A549 (cell line): Measurements from ENCODE around the gene PHF2.

Experiments used
- EP300 ChIP-seq, 2 experiments: fragments of >200 bp; sonication (Bioruptor Twin); formaldehyde crosslinking; IDR thresholded peaks; 2 replicates in 1 of 2; 3 replicates in 1 of 2; pipeline ENCODE4 v1.6.1; 2016 to 2017
- JUN ChIP-seq, 2 experiments: fragments of >200 bp; sonication (Bioruptor Twin); formaldehyde crosslinking; IDR thresholded peaks; 2 replicates in 1 of 2; 3 replicates in 1 of 2; pipeline ENCODE4 v1.6.1; 2016 to 2017
- PHF8 ChIP-seq: fragments of 200-600 bp; sonication (generic); IDR thresholded peaks from 2 replicates; pipeline ENCODE4 v1.6.1; 2016; ENCODE audit warnings: low read depth, mild to moderate bottlenecking, antibody characterized with exemption, moderate library complexity, borderline replicate concordance
- RCOR1 ChIP-seq: fragments of 150-350 bp; IDR thresholded peaks from 2 replicates; pipeline ENCODE4 v1.6.1; 2014; ENCODE audit warnings: antibody characterized with exemption, low read length, low read depth
- TF ChIP-seq, protein P1 (sequence below): IDR thresholded peaks from 2 replicates; pipeline ENCODE4 v1.6.1; 2012; ENCODE audit warnings: low read depth, borderline replicate concordance
- TF ChIP-seq, protein P2 (sequence below): fragments of >200 bp; sonication (Bioruptor Twin); formaldehyde crosslinking; IDR thresholded peaks from 3 replicates; pipeline ENCODE4 v1.5.1; 2016
- TF ChIP-seq, protein P3 (sequence below): IDR thresholded peaks from 2 replicates; pipeline ENCODE4 v1.6.1; 2012
- TF ChIP-seq, protein P4 (sequence below): fragments of 450-650 bp; IDR thresholded peaks from 2 replicates; pipeline ENCODE4 v1.6.1; 2014; ENCODE audit warnings: antibody characterized with exemption

DNA sequence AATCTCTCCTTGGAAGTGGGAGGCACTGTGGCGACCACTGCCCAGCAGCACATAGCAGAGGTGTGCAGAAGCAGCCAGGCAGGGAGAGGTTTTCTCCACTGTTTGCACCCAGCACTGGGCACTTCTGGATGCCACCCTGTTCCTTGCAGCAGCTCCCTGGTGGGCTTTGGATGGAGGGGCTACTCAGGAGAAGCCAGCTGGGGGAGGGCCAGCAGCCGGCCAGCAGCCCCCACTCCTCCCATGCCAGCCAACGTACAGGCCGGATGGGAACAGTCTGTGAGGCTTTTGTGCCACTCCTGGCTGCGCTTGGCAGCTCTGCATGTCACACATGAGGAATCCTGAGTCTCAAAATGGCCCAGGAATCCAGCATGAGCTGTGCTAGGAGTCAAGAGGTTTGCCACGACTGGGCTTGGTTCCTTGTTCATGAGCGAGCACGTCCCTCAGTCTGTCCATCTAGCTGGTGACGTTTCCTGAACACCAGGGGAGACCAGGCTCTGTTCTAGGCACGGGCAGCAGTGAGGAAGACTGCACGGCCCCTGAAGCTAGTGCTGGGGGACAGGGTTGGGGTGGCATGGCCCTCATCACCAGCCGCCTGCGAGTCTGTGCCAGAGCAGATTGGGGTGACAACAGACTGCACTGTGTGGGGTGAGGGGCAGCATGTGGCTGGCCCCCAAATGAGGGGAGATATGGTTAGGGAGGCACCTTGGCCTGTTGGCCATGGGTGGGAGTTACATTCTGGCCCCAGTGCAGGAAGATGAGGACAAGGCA, 10.1 kb downstream of the PHF2 start:
- no peak for TF ChIP-seq JUN (IDR thresholded peaks at IDR 0.05)
- TF ChIP-seq, protein P1, sequence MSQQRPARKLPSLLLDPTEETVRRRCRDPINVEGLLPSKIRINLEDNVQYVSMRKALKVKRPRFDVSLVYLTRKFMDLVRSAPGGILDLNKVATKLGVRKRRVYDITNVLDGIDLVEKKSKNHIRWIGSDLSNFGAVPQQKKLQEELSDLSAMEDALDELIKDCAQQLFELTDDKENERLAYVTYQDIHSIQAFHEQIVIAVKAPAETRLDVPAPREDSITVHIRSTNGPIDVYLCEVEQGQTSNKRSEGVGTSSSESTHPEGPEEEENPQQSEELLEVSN = no peak
- no peak for TF ChIP-seq EP300 (IDR thresholded peaks at IDR 0.05)
- TF ChIP-seq, protein P2, sequence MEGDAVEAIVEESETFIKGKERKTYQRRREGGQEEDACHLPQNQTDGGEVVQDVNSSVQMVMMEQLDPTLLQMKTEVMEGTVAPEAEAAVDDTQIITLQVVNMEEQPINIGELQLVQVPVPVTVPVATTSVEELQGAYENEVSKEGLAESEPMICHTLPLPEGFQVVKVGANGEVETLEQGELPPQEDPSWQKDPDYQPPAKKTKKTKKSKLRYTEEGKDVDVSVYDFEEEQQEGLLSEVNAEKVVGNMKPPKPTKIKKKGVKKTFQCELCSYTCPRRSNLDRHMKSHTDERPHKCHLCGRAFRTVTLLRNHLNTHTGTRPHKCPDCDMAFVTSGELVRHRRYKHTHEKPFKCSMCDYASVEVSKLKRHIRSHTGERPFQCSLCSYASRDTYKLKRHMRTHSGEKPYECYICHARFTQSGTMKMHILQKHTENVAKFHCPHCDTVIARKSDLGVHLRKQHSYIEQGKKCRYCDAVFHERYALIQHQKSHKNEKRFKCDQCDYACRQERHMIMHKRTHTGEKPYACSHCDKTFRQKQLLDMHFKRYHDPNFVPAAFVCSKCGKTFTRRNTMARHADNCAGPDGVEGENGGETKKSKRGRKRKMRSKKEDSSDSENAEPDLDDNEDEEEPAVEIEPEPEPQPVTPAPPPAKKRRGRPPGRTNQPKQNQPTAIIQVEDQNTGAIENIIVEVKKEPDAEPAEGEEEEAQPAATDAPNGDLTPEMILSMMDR = no peak
- TF ChIP-seq, protein P3, sequence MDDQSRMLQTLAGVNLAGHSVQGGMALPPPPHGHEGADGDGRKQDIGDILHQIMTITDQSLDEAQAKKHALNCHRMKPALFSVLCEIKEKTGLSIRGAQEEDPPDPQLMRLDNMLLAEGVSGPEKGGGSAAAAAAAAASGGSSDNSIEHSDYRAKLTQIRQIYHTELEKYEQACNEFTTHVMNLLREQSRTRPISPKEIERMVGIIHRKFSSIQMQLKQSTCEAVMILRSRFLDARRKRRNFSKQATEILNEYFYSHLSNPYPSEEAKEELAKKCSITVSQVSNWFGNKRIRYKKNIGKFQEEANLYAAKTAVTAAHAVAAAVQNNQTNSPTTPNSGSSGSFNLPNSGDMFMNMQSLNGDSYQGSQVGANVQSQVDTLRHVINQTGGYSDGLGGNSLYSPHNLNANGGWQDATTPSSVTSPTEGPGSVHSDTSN = no peak
- TF ChIP-seq PHF8 = no peak
- TF ChIP-seq, protein P4, sequence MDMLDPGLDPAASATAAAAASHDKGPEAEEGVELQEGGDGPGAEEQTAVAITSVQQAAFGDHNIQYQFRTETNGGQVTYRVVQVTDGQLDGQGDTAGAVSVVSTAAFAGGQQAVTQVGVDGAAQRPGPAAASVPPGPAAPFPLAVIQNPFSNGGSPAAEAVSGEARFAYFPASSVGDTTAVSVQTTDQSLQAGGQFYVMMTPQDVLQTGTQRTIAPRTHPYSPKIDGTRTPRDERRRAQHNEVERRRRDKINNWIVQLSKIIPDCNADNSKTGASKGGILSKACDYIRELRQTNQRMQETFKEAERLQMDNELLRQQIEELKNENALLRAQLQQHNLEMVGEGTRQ = no peak
- no peak for TF ChIP-seq RCOR1
